Measurements from ENCODE around the gene MAL. TPM values are rescaled to one million over a fixed set of nuclear protein-coding genes. Genes with fewer than 3 reads are reported as not detected.

MAL gene
- total RNA-seq, 1 donor from 2014 or later = 0.41 TPM

GRCh38 chr2:95042472-95043271 lies 17.2 kb downstream of the MAL start:
- Histone ChIP-seq H3K9me3 (ENCODE audit: insufficient read depth, low read depth, low read length) (no peaks in the 10 kb centered on the region), H3K4me3 (ENCODE audit: insufficient read depth, low read depth, low read length) (no peak overlapping the region), H4K20me1 (ENCODE audit: insufficient read depth, low read length) (peaks cover 4% of the 10 kb centered on the region), H3K4me2 (ENCODE audit: low read length) (peak overlapping the region; percentile 58), H3K36me3 (ENCODE audit: insufficient read depth, low read length) (no peaks in the 10 kb centered on the region), H3K27ac (ENCODE audit: low read depth, low read length) (no peak overlapping the region), H3K27me3 (ENCODE audit: insufficient read depth, low read length) (peaks cover 3% of the 10 kb centered on the region), H3K79me2 (ENCODE audit: insufficient read depth, low read length) (no peaks in the 10 kb centered on the region), H2AFZ (ENCODE audit: low read depth, low read length) (no peak overlapping the region), H3K4me1 (ENCODE audit: insufficient read depth, low read length) (no peaks in the 10 kb centered on the region), H3K9ac (ENCODE audit: low read length) (no peak overlapping the region)
- H3K4me3 Mint-ChIP-seq (ENCODE audit: unreplicated experiment) = no peak overlapping the region
- no peak for TF ChIP-seq EZH2 (IDR thresholded peaks at IDR 0.05; ENCODE audit: insufficient read depth, low read length)
- no peak for TF ChIP-seq CTCF (IDR thresholded peaks at IDR 0.05; ENCODE audit: insufficient read depth, low read depth, low read length)
- DNase-seq (ENCODE audit: low read depth) (no peak), FAIRE-seq (no peak)
- H3K36me3 Mint-ChIP-seq (ENCODE audit: low read depth, unreplicated experiment) = peaks cover 1% of the 10 kb centered on the region
- peaks cover 28% of the 10 kb centered on the region for H3K4me1 Mint-ChIP-seq (ENCODE audit: low read depth, unreplicated experiment)
- no peaks in the 10 kb centered on the region for H3K9me3 Mint-ChIP-seq (ENCODE audit: unreplicated experiment)
- peaks cover 14% of the 10 kb centered on the region for H3K27me3 Mint-ChIP-seq (ENCODE audit: low read depth, unreplicated experiment)
- no peak overlapping the region for H3K27ac Mint-ChIP-seq (ENCODE audit: unreplicated experiment)

- peaks cover 4% of the 10 kb centered on the region for H4K20me1 ChIP-seq (ENCODE audit: insufficient read depth, low read length)
- H3K79me2 ChIP-seq (ENCODE audit: insufficient read depth, low read length) = no peaks in the 10 kb centered on the region
- no peak overlapping the region for H2AFZ ChIP-seq (ENCODE audit: low read depth, low read length)
- Mint-ChIP-seq H3K4me3 (ENCODE audit: unreplicated experiment) (no peak overlapping the region), H3K4me1 (ENCODE audit: low read depth, unreplicated experiment) (peaks cover 28% of the 10 kb centered on the region), H3K36me3 (ENCODE audit: low read depth, unreplicated experiment) (no peaks in the 10 kb centered on the region), H3K9me3 (ENCODE audit: unreplicated experiment) (no peaks in the 10 kb centered on the region), H3K27ac (ENCODE audit: unreplicated experiment) (peak overlapping the region; percentile 58), H3K27me3 (ENCODE audit: low read depth, unreplicated experiment) (peaks cover 16% of the 10 kb centered on the region)
- no peak overlapping the region for H3K9ac ChIP-seq (ENCODE audit: low read length)
- H3K36me3 ChIP-seq (ENCODE audit: insufficient read depth, low read length) = no peaks in the 10 kb centered on the region
- DNase-seq (ENCODE audit: low read depth) = peak; percentile 69
- no peak overlapping the region for H3K27ac ChIP-seq (ENCODE audit: low read depth, low read length)
- TF ChIP-seq EZH2 (IDR thresholded peaks at IDR 0.05; ENCODE audit: insufficient read depth, low read length) (no peak), CTCF (IDR thresholded peaks at IDR 0.05; ENCODE audit: insufficient read depth, low read depth, low read length) (no peak)
- H3K4me1 ChIP-seq (ENCODE audit: insufficient read depth, low read length) = no peaks in the 10 kb centered on the region
- peak overlapping the region; percentile 58 for H3K4me2 ChIP-seq (ENCODE audit: low read length)
- H3K27me3 ChIP-seq (ENCODE audit: insufficient read depth, low read length) = peaks cover 3% of the 10 kb centered on the region
- no peak for FAIRE-seq
- no peak overlapping the region for H3K4me3 ChIP-seq (ENCODE audit: insufficient read depth, low read depth, low read length)
- H3K9me3 ChIP-seq (ENCODE audit: insufficient read depth, low read depth, low read length) = no peaks in the 10 kb centered on the region
These were observed 18.0 kb downstream of the MAL start for GRCh38 chr2:95043300-95044093.
